Measurements from ENCODE around the gene RAB22A. TPM values are rescaled to one million over a fixed set of nuclear protein-coding genes. Genes with fewer than 3 reads are reported as not detected.

Gene RAB22A
- total and polyA plus RNA-seq, 2 of the 4 experiments (the other 2 are of a cell fraction) = 8.2 to 8.4 TPM

GRCh38 chr20:58374027-58374850 is 64.7 kb downstream of the RAB22A start:
- Histone ChIP-seq H2AK9ac (replicated peaks; ENCODE audit: low read depth, low read length, poor library complexity) (no peak overlapping the region), H3K27ac (ENCODE audit: insufficient read depth, low read length) (no peak overlapping the region), H3K4me3 (ENCODE audit: insufficient read depth, low read depth, low read length) (no peak overlapping the region), H3K36me3 (ENCODE audit: control insufficient read depth, insufficient read depth, low read length) (no peaks in the 10 kb centered on the region), H4K20me1 (ENCODE audit: insufficient read depth, low read length) (no peaks in the 10 kb centered on the region), H3K4ac (ENCODE audit: low read depth, low read length) (no peak overlapping the region; the same call in 1 of the 2 replicates), H4K91ac (ENCODE audit: insufficient read depth, low read depth, low read length) (no peak overlapping the region), H3K9me3 (ENCODE audit: control insufficient read depth, insufficient read depth, low read length) (no peaks in the 10 kb centered on the region), H2BK5ac (ENCODE audit: low read depth, low read length, poor library complexity, severe bottlenecking) (no peak overlapping the region), H3K9me1 (ENCODE audit: insufficient read depth, low read length) (peaks cover 5% of the 10 kb centered on the region), H3K18ac (ENCODE audit: low read depth, low read length) (no peak overlapping the region), H3K14ac (replicated peaks; ENCODE audit: low read depth, low read length) (peak overlapping the region; percentile 29; the same call in 1 of the 2 replicates), H2BK20ac (ENCODE audit: low read depth, low read length) (no peak overlapping the region), H2BK120ac (ENCODE audit: low read depth, low read length) (no peak overlapping the region; the same call in 1 of the 2 replicates), H2AK5ac (ENCODE audit: low read depth, low read length) (peak overlapping the region; percentile 30; the same call in 1 of the 2 replicates), H3K4me2 (ENCODE audit: low read depth, low read length) (peak overlapping the region; percentile 52), H2BK15ac (ENCODE audit: low read depth, low read length) (no peak overlapping the region), H4K8ac (ENCODE audit: low read depth in 2 of 2, low read length in 2 of 2) (peak overlapping the region in 1 of 2 experiments; percentile 70; a peak in 3 of 4 replicates), H2AFZ (replicated peaks; ENCODE audit: low read length, poor library complexity) (peak overlapping the region; percentile 12), H3K27me3 (ENCODE audit: control insufficient read depth, insufficient read depth, low read length) (no peaks in the 10 kb centered on the region), H3K9ac (ENCODE audit: low read depth, low read length) (no peak overlapping the region), H4K5ac (ENCODE audit: low read depth, low read length) (peak overlapping the region; percentile 57), H3K23ac (ENCODE audit: low read depth, low read length) (no peak overlapping the region; the same call in 1 of the 2 replicates), H3K4me1 (ENCODE audit: control insufficient read depth, insufficient read depth, low read length) (no peaks in the 10 kb centered on the region; the same call in 1 of the 2 replicates), H3K79me1 (ENCODE audit: low read depth in 1 of 2, low read length in 2 of 2) (no peaks in the 10 kb centered on the region), H3K56ac (ENCODE audit: extremely low read depth, insufficient read depth, low read length) (no peak overlapping the region)
- intact Hi-C loops (cut with micrococcal nuclease) (no loop called here), dilution Hi-C loops (cut with HindIII; ENCODE audit: low sequenced_read_pairs, unreplicated experiment) (no loop called here), in situ Hi-C loops (cut with MboI; ENCODE audit: low sequenced_read_pairs) (no loop called here)
- no TSS peak for BruUV-seq (replicated peaks)
- DNase-seq = no peak
- TF ChIP-seq USF2 (IDR thresholded peaks at IDR 0.05; ENCODE audit: low read depth, low read length) = no peak
- no peak for TF ChIP-seq ELK1 (IDR thresholded peaks at IDR 0.05; ENCODE audit: borderline replicate concordance, low read depth, low read length)
- TF ChIP-seq CEBPB (IDR thresholded peaks at IDR 0.05; ENCODE audit: low read depth, low read length) = no peak
- no peak for TF ChIP-seq CTCF (conservative IDR thresholded peaks at IDR 0.05; ENCODE audit: low read depth, low read length)
- no peak for TF ChIP-seq FOS (IDR thresholded peaks at IDR 0.05; ENCODE audit: low read depth, low read length)
- TF ChIP-seq MXI1 (IDR thresholded peaks at IDR 0.05; ENCODE audit: borderline replicate concordance, low read depth, low read length) = no peak
- no peak for TF ChIP-seq CHD1 (IDR thresholded peaks at IDR 0.05; ENCODE audit: low read depth, low read length)
- TF ChIP-seq RAD21 (IDR thresholded peaks at IDR 0.05; ENCODE audit: low read length) = no peak
- TF ChIP-seq POLR2A (IDR thresholded peaks at IDR 0.05; ENCODE audit: low read depth, low read length) = no peak
- no peak for TF ChIP-seq MAFK (IDR thresholded peaks at IDR 0.05; ENCODE audit: low read depth, low read length)
- no peak for TF ChIP-seq BHLHE40 (IDR thresholded peaks at IDR 0.05; ENCODE audit: low read depth, low read length)
- TF ChIP-seq RFX5 (IDR thresholded peaks at IDR 0.05; ENCODE audit: low read depth, low read length) = no peak
- ATAC-seq (ENCODE audit: low read depth) = no peak
- ChIA-PET CTCF (no interaction called here), POLR2A (ENCODE audit: unreplicated experiment) (no interaction called here)
- 85% methylated on average over 8 of the region's 19 CpGs; no CpG with 5 or more reads in 1 of the 2 experiments for whole genome bisulfite sequencing, 2 experiments (ENCODE audit: extremely low coverage in 2 of 2, insufficient read length in 1 of 2)

Measured in IMR-90 (cell line).